ENCODE data around the gene SLC30A9.

The SLC30A9 gene

DNA sequence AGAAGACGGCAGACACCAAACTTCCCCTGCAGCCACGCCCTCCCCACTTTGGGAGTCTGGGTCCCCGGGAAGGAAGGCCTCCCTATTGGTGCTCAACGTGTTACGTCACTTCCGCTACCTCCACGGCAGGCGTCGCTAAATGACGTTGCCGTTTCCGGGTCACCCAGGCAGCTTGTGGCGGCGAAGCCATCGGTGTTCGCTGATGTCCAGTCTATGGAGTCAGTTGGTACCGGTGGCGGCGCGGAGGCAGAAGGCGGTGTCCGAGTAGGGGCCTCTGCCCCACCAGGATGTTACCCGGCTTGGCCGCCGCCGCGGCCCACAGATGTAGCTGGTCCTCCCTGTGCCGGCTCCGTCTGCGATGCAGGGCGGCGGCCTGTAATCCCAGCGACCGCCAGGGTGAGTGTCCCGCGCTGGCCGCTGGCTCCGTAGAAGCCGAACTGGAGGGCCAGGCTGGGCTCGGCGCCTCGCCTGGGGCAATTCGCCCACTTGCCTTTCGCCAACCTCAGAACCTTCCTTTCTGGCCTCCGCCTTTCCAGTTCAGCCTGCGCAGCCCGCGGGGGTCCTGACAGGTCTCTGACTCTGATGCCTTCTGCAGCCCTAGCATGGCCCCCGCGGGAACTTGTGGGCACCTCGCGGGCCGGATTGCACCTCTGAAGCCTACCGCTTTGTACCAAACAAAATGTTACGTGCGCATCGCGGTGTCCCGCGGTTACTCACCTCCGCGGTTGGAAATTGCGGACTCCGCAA lies at the start of gene SLC30A9:
TSS of gene SLC30A9 (plus strand) at position 166 of the 747 bp plus-strand sequence. CDS start at position 288, 122 bp downstream.
- Histone ChIP-seq H3K4me3 (ENCODE audit: low read length) (peak within 1 kb of the TSS; percentile 86), H3K27ac (ENCODE audit: low read depth, low read length) (peak within 1 kb of the TSS; percentile 83), H3K27me3 (ENCODE audit: control insufficient read depth, insufficient read depth, low read length) (no peaks in the 10 kb centered on the region), H3K4me1 (ENCODE audit: control insufficient read depth, insufficient read depth, low read length) (peaks cover 5% of the 10 kb centered on the region), H3K9ac (ENCODE audit: low read length) (peak within 1 kb of the TSS; percentile 70), H3K36me3 (ENCODE audit: control insufficient read depth, insufficient read depth, low read length) (no peaks in the 10 kb centered on the region)

DNA sequence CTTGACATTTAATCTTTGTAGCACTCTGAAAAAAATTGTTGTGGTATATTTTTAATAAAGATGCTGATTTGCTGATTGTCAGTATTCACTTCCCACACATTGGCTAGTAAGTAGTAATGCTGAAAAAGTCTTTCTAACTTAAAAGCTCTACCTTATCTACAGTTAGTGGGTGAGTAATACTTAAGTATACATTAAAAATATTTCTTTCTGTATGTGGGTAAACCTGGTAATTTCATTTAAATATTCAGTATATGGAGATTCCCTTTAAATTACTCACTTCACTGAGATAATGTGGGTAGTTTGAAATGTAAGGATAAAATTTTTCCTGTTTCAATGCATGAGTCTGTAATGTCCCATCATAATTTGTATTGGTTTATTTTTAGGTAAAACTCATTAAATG lies 49.5 kb upstream of the SLC30A9 start:
- peaks cover 3% of the 10 kb centered on the region for H3K36me3 ChIP-seq (ENCODE audit: control insufficient read depth, insufficient read depth, low read length)
- peaks cover 3% of the 10 kb centered on the region for H3K4me1 ChIP-seq (ENCODE audit: control insufficient read depth, insufficient read depth, low read length)
- no peaks in the 10 kb centered on the region for H3K27me3 ChIP-seq (ENCODE audit: control insufficient read depth, insufficient read depth, low read length)
- no peak overlapping the region for H3K27ac ChIP-seq (ENCODE audit: low read depth, low read length)
- no peak overlapping the region for H3K9ac ChIP-seq (ENCODE audit: low read length)
- no peak overlapping the region for H3K4me3 ChIP-seq (ENCODE audit: low read length)

DNA sequence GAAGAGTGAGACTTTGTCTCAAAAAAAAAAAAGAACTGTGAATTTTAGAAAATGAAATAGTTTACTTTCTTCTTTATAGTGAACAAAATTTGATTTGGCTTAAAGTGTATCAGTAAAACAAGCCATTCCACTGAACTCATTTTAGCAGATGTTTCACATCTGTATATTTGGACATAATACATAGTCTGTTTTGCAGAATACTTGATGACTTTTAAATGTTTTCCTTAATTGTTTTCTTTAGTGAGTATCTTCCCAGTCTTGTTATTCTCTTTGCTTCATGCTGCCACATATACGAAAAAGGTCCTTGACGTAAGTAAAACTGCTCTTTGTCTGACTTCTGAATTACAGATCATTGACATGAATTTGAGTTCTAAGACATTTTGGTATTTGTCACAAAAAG lies 46.8 kb upstream of the SLC30A9 start:
- H3K36me3 ChIP-seq (ENCODE audit: control insufficient read depth, insufficient read depth, low read length) = peaks cover 3% of the 10 kb centered on the region
- H3K27me3 ChIP-seq (ENCODE audit: control insufficient read depth, insufficient read depth, low read length) = no peaks in the 10 kb centered on the region
- H3K4me3 ChIP-seq (ENCODE audit: low read length) = no peak overlapping the region
- no peaks in the 10 kb centered on the region for H3K4me1 ChIP-seq (ENCODE audit: control insufficient read depth, insufficient read depth, low read length)
- H3K9ac ChIP-seq (ENCODE audit: low read length) = no peak overlapping the region
- no peak overlapping the region for H3K27ac ChIP-seq (ENCODE audit: low read depth, low read length)

DNA sequence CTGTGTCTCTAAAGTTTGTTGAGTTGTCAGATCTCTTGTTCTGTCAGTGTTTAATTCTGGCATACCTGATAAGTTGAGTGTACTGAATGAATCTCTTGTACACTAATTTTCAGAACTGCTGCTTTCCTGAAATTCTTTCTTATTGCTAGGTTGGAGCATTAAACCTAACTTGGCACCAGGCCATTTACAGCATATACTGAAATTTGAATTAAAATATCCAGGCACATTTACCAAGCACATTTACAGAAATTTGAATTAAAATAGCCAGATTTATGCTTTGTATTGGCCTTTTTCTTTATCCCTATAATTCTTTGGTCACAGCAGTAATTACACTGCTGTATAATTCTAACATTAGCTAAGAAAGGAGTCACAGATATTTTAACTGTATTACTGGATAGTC lies 46.2 kb upstream of the SLC30A9 start:
- Histone ChIP-seq H3K9ac (ENCODE audit: low read length) (no peak overlapping the region), H3K36me3 (ENCODE audit: control insufficient read depth, insufficient read depth, low read length) (peaks cover 2% of the 10 kb centered on the region), H3K27ac (ENCODE audit: low read depth, low read length) (no peak overlapping the region), H3K27me3 (ENCODE audit: control insufficient read depth, insufficient read depth, low read length) (no peaks in the 10 kb centered on the region), H3K4me3 (ENCODE audit: low read length) (no peak overlapping the region), H3K4me1 (ENCODE audit: control insufficient read depth, insufficient read depth, low read length) (no peaks in the 10 kb centered on the region)

DNA sequence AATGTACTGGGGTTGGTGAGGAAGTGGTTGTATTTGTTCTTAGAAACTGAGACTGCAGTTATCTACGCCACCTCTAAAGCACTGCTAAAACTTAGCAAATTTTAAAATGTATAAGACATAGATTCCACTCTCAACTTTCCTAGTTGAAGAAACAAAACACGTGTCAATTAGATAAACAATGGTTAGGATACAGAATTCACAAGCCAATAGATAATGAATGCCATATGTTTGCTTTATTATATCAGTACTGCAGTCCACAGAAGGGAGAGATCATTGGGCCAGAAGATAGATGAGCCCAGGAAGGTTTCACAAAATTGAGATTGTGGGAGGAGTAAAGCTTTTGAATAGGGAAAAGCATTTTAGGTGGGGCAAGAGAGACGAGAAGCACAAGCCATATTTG lies 40.8 kb upstream of the SLC30A9 start:
- H3K27me3 ChIP-seq (ENCODE audit: control insufficient read depth, insufficient read depth, low read length) = no peaks in the 10 kb centered on the region
- no peak overlapping the region for H3K27ac ChIP-seq (ENCODE audit: low read depth, low read length)
- no peak overlapping the region for H3K4me3 ChIP-seq (ENCODE audit: low read length)
- H3K9ac ChIP-seq (ENCODE audit: low read length) = no peak overlapping the region
- peaks cover 2% of the 10 kb centered on the region for H3K36me3 ChIP-seq (ENCODE audit: control insufficient read depth, insufficient read depth, low read length)
- H3K4me1 ChIP-seq (ENCODE audit: control insufficient read depth, insufficient read depth, low read length) = no peaks in the 10 kb centered on the region

DNA sequence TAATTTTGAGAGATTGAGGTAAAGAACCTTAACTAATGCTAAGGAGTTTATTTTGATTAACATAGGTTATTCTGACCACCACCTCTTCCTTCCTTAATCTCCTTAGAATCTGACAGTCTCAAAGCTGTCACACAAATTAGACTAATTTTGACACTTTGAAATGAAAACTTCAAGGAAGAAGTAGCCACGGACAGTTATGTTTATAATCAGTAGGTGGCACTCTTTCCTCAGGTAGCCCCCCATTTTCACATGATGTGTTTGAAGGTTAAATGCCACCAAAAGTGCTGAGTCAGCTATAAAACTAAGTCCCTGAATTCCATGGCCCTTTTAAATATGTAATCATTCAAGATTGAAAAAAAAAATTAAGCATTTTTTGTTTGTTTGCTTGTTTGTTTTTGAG lies 32.7 kb upstream of the SLC30A9 start:
- Histone ChIP-seq H3K4me1 (ENCODE audit: control insufficient read depth, insufficient read depth, low read length) (no peaks in the 10 kb centered on the region), H3K27me3 (ENCODE audit: control insufficient read depth, insufficient read depth, low read length) (no peaks in the 10 kb centered on the region), H3K9ac (ENCODE audit: low read length) (no peak overlapping the region), H3K36me3 (ENCODE audit: control insufficient read depth, insufficient read depth, low read length) (peaks cover 2% of the 10 kb centered on the region), H3K27ac (ENCODE audit: low read depth, low read length) (no peak overlapping the region), H3K4me3 (ENCODE audit: low read length) (no peak overlapping the region)

DNA sequence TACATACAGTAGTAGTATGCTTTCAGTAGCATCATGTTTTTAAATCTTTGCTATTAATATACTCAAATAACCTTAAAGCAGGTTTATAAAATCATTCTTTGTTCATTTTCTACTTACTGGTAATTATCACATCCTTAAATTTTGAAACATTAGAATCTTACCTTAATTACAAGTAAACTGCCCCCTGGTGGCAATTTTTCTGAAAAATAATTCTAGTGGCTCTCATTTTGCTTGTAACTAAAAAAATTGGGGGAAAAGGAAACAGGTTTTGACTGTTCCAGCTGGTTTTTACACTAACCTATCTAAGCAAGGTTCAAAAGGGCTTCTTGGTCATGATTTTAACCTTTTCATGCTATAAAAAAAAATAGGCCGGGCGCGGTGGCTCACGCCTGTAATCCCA lies 27.2 kb upstream of the SLC30A9 start:
- H3K9ac ChIP-seq (ENCODE audit: low read length) = no peak overlapping the region
- H3K4me3 ChIP-seq (ENCODE audit: low read length) = no peak overlapping the region
- no peaks in the 10 kb centered on the region for H3K4me1 ChIP-seq (ENCODE audit: control insufficient read depth, insufficient read depth, low read length)
- no peaks in the 10 kb centered on the region for H3K27me3 ChIP-seq (ENCODE audit: control insufficient read depth, insufficient read depth, low read length)
- no peaks in the 10 kb centered on the region for H3K36me3 ChIP-seq (ENCODE audit: control insufficient read depth, insufficient read depth, low read length)
- H3K27ac ChIP-seq (ENCODE audit: low read depth, low read length) = no peak overlapping the region

DNA sequence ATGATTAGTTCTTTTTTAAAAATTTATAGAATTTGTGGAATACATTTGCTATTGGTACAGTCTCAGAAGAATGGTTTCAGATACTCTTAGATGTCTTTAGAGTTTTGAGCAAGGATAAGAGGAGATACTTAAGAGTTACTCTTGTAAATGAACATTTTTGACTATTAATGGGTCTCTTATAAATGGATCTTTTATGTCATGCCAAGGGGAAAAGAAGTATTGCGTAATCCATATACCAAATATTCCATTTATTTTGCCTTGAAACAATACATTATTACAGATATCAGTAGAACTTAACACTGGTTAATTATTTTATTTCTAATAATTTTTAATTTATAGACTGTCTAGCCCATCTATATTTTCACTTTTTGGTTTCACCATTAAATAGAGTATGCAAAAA lies 25.9 kb upstream of the SLC30A9 start:
- no peaks in the 10 kb centered on the region for H3K27me3 ChIP-seq (ENCODE audit: control insufficient read depth, insufficient read depth, low read length)
- H3K9ac ChIP-seq (ENCODE audit: low read length) = no peak overlapping the region
- no peaks in the 10 kb centered on the region for H3K36me3 ChIP-seq (ENCODE audit: control insufficient read depth, insufficient read depth, low read length)
- H3K4me3 ChIP-seq (ENCODE audit: low read length) = no peak overlapping the region
- H3K27ac ChIP-seq (ENCODE audit: low read depth, low read length) = no peak overlapping the region
- H3K4me1 ChIP-seq (ENCODE audit: control insufficient read depth, insufficient read depth, low read length) = no peaks in the 10 kb centered on the region

DNA sequence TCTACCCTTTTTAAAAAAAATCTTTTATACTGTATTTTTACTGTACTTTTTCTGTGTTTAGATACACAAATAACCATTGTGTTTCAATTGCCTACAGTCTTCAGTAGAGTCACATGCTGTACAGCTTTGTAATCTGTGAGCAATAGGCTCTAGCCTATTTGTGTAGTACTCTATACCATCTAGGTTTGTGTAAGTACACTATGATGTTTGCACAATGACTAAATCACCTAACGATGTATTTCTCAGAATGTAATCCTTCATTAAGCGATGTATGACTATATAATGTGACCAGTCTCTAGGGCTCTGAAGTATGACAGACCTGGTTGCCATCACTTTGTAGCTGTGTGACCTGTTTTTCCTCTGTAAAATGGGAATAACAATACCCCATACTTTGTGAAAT lies 22.9 kb upstream of the SLC30A9 start:
- Histone ChIP-seq H3K27me3 (ENCODE audit: control insufficient read depth, insufficient read depth, low read length) (no peaks in the 10 kb centered on the region), H3K27ac (ENCODE audit: low read depth, low read length) (no peak overlapping the region), H3K36me3 (ENCODE audit: control insufficient read depth, insufficient read depth, low read length) (no peaks in the 10 kb centered on the region), H3K9ac (ENCODE audit: low read length) (no peak overlapping the region), H3K4me1 (ENCODE audit: control insufficient read depth, insufficient read depth, low read length) (no peaks in the 10 kb centered on the region), H3K4me3 (ENCODE audit: low read length) (no peak overlapping the region)

DNA sequence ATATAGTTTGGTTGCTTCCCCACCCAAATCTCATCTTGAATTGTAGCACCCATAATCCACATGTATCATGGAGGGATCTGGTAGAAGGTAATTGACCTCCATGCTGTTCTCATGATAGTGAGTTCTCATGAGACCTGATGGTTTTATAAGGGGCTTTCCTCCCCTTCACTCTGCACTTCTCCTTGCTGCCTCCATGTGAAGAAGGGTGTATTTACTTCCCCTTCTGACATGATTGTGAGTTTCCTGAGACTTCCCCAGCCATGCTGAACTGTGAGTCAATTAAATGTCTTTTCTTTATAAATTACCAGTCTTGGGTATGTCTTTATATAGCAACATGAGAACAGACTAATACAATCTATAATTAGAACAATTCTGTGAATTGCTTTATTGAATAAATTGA lies 20.7 kb upstream of the SLC30A9 start:
- Histone ChIP-seq H3K36me3 (ENCODE audit: control insufficient read depth, insufficient read depth, low read length) (no peaks in the 10 kb centered on the region), H3K27ac (ENCODE audit: low read depth, low read length) (no peak overlapping the region), H3K4me1 (ENCODE audit: control insufficient read depth, insufficient read depth, low read length) (no peaks in the 10 kb centered on the region), H3K27me3 (ENCODE audit: control insufficient read depth, insufficient read depth, low read length) (no peaks in the 10 kb centered on the region), H3K4me3 (ENCODE audit: low read length) (no peak overlapping the region), H3K9ac (ENCODE audit: low read length) (no peak overlapping the region)

DNA sequence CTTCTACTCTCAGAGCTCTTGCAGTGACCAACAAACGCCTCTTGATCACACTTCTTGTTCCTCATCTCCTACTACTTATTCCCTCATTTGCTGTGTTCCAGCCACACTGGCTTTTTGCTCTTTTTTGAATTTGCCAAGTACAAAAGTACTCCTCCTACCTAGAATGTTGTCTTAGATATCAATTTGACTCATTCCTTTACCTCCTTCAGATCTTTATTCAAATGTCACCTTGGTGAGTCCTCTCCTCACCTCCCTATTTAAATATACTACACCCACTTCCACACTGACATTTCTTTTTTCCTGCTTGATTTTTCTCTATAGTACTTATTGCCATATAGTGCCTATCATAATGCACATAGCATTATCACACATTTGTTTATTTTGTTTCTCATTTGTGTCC lies 15.0 kb upstream of the SLC30A9 start:
- no peaks in the 10 kb centered on the region for H3K4me1 ChIP-seq (ENCODE audit: control insufficient read depth, insufficient read depth, low read length)
- no peaks in the 10 kb centered on the region for H3K36me3 ChIP-seq (ENCODE audit: control insufficient read depth, insufficient read depth, low read length)
- H3K4me3 ChIP-seq (ENCODE audit: low read length) = no peak overlapping the region
- H3K27me3 ChIP-seq (ENCODE audit: control insufficient read depth, insufficient read depth, low read length) = no peaks in the 10 kb centered on the region
- H3K9ac ChIP-seq (ENCODE audit: low read length) = no peak overlapping the region
- no peak overlapping the region for H3K27ac ChIP-seq (ENCODE audit: low read depth, low read length)

DNA sequence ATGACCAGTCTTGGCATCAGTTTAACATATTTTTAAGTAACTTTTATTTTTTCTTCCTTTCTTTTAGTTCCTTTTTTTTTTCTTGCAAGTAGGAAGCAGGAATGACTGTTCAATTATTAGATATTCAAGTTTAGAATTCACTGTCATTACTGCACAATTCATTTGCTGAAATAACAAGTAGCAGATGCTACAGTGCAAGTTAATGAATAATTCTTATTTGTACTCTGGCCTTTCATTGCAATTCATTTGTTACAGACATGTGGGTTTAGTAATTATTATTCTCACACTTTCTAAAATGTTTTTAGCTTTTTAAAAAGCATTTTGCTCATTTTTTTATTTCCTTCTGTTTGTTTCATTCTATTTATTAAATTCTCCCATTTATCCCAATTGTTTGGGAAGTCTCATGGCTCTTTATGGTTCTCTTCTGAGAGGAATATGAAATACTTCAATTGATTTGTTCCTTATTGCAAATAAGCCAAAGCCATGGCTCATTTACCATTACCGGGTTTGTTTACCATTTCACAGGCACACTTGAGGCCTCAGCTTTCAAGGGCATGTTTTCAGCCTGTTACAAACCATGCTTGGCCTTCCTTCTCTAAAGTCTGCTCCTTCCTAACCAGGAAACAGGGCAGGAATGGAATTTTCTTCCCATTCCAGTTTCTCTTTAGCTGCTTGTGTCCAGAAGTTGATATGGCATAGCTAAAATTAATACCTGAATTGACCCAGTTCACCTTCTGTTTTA lies 13.4 kb upstream of the SLC30A9 start:
- no peak overlapping the region for H3K9ac ChIP-seq (ENCODE audit: low read length)
- no peak overlapping the region for H3K4me3 ChIP-seq (ENCODE audit: low read length)
- no peaks in the 10 kb centered on the region for H3K4me1 ChIP-seq (ENCODE audit: control insufficient read depth, insufficient read depth, low read length)
- H3K27ac ChIP-seq (ENCODE audit: low read depth, low read length) = no peak overlapping the region
- no peaks in the 10 kb centered on the region for H3K27me3 ChIP-seq (ENCODE audit: control insufficient read depth, insufficient read depth, low read length)
- H3K36me3 ChIP-seq (ENCODE audit: control insufficient read depth, insufficient read depth, low read length) = no peaks in the 10 kb centered on the region

DNA sequence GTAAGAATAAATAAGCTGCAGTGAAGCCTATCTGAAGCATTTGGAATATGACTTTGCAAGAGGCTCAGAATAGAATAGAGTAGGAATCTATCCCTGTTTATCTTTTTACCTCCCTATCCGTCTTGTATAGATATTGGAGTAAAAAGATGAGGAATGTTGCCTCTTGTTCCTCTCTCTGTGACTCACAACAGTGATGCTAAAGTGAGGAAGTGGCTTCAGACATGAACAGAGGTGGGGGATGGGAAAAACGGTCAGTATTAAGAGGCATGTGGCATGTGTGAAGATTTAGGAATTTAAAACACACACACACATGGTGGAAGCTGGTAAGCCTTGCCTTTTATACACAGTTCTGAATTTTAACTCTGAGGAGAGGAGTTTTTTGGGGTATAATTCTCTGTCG lies 12.6 kb upstream of the SLC30A9 start:
- Histone ChIP-seq H3K9ac (ENCODE audit: low read length) (no peak overlapping the region), H3K4me3 (ENCODE audit: low read length) (no peak overlapping the region), H3K27ac (ENCODE audit: low read depth, low read length) (no peak overlapping the region)

More for the DNA sequence above, 12.6 kb upstream of the SLC30A9 start:
- Histone ChIP-seq H3K27me3 (ENCODE audit: control insufficient read depth, insufficient read depth, low read length) (no peaks in the 10 kb centered on the region), H3K36me3 (ENCODE audit: control insufficient read depth, insufficient read depth, low read length) (no peaks in the 10 kb centered on the region), H3K4me1 (ENCODE audit: control insufficient read depth, insufficient read depth, low read length) (no peaks in the 10 kb centered on the region)
